ENCODE results near the gene FAM193A. TPM values are rescaled to one million over a fixed set of nuclear protein-coding genes. Genes with fewer than 3 reads are reported as not detected.
"Not testable (repeated sequence)": the region's sequence is repeated elsewhere in the genome, so short reads cannot be mapped to it uniquely, and the experiment has no call there.

The FAM193A gene
- total RNA-seq, 6 experiments from 2014 or later: 20.4 to 22.3 (median 20.8) TPM

DNA sequence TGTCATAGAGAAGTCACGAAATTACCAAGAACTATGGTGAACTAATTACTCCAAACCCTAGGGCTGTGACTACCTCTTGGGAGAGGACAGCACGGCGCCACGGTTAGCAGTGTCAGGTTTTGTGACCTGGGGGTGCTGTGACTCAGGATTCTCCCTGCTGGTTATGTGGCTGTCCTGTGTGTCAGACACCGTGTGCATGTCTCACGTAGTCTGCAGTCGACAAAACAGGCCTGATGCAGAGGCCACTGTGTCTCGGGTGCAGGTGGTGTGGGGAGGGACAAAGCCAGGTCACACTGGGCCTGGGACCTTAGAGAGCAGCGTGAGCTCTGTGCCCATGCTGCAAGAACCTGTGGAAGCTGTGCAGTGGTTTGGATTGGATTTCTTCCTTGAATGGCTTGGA lies 185.6 kb downstream of the FAM193A start:
- no peaks in the 10 kb centered on the region for H3K4me1 Mint-ChIP-seq (ENCODE audit: low read depth)
- DNase-seq: no peak
- no peaks in the 10 kb centered on the region for H3K9me3 Mint-ChIP-seq
- H3K27ac Mint-ChIP-seq: no peak overlapping the region
- no peaks in the 10 kb centered on the region; the same call in none of the 2 replicates for H3K27me3 Mint-ChIP-seq (ENCODE audit: insufficient read depth)
- TF ChIP-seq, protein P1, sequence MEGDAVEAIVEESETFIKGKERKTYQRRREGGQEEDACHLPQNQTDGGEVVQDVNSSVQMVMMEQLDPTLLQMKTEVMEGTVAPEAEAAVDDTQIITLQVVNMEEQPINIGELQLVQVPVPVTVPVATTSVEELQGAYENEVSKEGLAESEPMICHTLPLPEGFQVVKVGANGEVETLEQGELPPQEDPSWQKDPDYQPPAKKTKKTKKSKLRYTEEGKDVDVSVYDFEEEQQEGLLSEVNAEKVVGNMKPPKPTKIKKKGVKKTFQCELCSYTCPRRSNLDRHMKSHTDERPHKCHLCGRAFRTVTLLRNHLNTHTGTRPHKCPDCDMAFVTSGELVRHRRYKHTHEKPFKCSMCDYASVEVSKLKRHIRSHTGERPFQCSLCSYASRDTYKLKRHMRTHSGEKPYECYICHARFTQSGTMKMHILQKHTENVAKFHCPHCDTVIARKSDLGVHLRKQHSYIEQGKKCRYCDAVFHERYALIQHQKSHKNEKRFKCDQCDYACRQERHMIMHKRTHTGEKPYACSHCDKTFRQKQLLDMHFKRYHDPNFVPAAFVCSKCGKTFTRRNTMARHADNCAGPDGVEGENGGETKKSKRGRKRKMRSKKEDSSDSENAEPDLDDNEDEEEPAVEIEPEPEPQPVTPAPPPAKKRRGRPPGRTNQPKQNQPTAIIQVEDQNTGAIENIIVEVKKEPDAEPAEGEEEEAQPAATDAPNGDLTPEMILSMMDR (IDR thresholded peaks at IDR 0.05): no peak
- H3K4me3 Mint-ChIP-seq: no peak overlapping the region
- peaks cover 16% of the 10 kb centered on the region for H3K36me3 Mint-ChIP-seq (ENCODE audit: low read depth)

DNA sequence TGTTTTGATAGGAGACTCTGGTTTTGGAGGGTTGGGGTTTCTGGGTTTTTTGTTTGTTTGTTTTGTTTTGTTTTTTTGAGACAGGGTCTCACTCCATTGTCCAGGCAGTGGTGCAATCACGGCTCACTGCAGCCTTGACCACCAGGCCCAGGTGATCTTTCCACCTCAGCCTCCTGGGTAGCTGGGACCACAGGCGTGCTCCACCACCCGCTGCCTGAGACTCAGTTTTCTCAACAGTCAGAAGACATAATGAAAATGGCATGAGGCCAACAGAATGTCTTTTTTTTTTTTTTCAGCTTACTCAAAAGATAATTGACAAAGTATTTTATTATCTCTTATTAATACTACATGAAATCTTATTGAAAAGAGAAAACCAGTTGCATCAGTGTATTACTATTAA lies 187.3 kb downstream of the FAM193A start:
- Mint-ChIP-seq H3K27me3 (ENCODE audit: insufficient read depth) (no peaks in the 10 kb centered on the region; the same call in none of the 2 replicates), H3K9me3 (no peaks in the 10 kb centered on the region), H3K4me3 (no peak overlapping the region), H3K36me3 (ENCODE audit: low read depth) (peaks cover 11% of the 10 kb centered on the region; the same call in 1 of the 2 replicates), H3K27ac (no peak overlapping the region), H3K4me1 (ENCODE audit: low read depth) (no peaks in the 10 kb centered on the region)
- DNase-seq: no peak
- TF ChIP-seq, protein P1 (IDR thresholded peaks at IDR 0.05): no peak

DNA sequence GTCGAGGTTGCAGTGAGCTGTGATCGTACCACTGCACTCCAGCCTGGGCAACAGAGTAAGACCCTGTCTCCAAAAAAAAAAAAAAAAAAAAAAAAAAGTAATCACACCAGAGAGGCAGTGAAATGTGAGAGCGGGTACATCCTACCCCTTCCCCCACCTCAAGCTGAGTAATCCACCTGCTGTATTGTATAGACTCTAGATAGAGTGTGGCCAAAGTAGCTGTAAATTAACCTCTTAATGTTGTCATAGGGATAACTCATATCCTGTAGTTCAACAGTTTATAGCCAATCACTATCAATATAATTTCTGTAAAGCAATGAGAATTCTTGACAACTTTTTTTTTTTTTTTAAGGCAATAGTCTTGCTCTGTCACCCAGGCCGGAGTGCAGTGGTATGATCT lies 188.9 kb downstream of the FAM193A start:
- no peak for DNase-seq
- H3K27me3 Mint-ChIP-seq (ENCODE audit: insufficient read depth): no peaks in the 10 kb centered on the region; the same call in none of the 2 replicates
- TF ChIP-seq, protein P1 (IDR thresholded peaks at IDR 0.05): no peak
- no peaks in the 10 kb centered on the region for H3K4me1 Mint-ChIP-seq (ENCODE audit: low read depth)
- no peaks in the 10 kb centered on the region for H3K9me3 Mint-ChIP-seq
- H3K36me3 Mint-ChIP-seq (ENCODE audit: low read depth): 0 out of 2 replicates have a peak, but pooled peaks cover 4% of the 10 kb centered on the region
- H3K27ac Mint-ChIP-seq: no peak overlapping the region
- no peak overlapping the region for H3K4me3 Mint-ChIP-seq

DNA sequence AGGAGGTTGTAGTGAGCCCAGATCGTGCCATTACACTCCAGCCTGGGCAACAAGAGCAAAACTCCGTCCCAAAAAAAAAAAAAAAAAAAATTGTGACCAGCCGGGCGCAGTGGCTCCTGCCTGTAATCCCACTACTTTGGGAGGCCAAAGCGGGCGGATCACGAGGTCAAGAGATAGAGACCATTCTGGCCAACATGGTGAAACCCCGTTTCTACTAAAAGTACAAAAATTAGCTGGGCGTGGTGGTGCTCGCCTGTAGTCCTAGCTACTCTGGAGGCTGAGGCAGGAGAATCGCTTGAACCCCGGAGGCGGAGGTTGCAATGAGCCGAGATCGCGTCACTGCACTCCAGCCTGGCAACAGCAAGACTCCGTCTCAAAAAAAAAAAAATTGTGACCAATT lies 190.4 kb downstream of the FAM193A start:
- H3K4me3 Mint-ChIP-seq; H3K9me3 Mint-ChIP-seq; DNase-seq; H3K4me1 Mint-ChIP-seq (ENCODE audit: low read depth); H3K27me3 Mint-ChIP-seq (ENCODE audit: insufficient read depth); H3K27ac Mint-ChIP-seq; H3K36me3 Mint-ChIP-seq (ENCODE audit: low read depth): not testable (repeated sequence)

DNA sequence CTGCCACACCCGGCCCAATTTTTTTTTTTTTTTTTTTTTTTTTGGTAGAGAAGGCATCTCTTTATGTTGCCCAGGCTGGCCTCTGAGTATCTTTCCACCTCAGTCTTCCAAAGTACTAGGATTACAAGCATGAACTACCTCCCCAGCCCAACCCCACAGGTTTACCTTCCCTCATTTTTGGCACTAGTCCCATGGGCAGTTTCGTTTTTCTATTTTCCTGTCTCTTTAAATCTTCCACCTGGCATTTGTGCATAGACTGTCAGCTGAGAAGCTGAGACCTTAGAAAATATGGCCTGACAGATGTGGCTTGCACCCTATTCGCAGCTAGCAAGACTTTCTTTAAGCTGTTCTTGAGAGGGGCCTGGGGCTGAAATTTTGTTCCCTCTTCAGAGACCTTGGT lies 191.8 kb downstream of the FAM193A start:
- no peak overlapping the region for H3K4me3 Mint-ChIP-seq
- peaks cover 11% of the 10 kb centered on the region for H3K36me3 Mint-ChIP-seq (ENCODE audit: low read depth)
- TF ChIP-seq, protein P1 (IDR thresholded peaks at IDR 0.05): no peak
- no peaks in the 10 kb centered on the region for H3K4me1 Mint-ChIP-seq (ENCODE audit: low read depth)
- no peaks in the 10 kb centered on the region; the same call in none of the 2 replicates for H3K27me3 Mint-ChIP-seq (ENCODE audit: insufficient read depth)
- no peak for DNase-seq
- H3K27ac Mint-ChIP-seq: no peak overlapping the region
- no peaks in the 10 kb centered on the region for H3K9me3 Mint-ChIP-seq

DNA sequence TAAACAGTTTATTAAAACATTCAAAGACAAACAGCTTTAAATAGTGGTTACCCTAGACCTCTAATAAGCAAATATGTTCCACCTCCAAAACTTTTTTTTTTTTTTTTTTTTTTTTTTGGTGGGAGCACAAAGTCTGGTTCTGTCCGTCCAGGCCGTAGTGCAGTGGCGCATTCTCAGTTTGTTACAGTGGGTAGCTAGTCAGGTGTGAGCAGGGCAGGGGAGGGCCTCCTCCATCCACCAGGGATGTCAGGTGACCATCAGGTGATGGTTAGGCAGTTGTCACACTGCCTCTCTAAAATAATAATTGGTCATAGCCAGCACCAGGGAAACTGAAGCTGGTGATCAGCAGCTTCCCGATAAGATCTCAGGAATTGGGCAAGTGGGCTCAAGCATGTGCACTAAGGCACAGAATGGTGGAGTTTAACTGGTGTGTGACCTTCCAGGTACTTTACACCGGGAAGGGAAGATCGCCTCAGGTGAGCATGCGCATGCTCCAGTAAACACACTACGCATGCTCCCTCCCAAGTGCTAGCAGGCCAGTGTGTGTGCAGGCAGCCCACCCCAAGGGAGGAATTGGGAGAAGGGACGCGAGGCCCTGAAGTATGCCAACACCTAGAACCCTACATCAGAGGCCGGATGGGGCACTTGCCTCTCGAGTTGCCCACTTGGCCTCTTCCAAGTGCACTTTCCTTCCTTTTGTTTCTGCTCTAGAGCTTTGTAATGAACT lies 192.5 kb downstream of the FAM193A start:
- peaks cover 11% of the 10 kb centered on the region for H3K36me3 Mint-ChIP-seq (ENCODE audit: low read depth)
- no peaks in the 10 kb centered on the region for H3K4me1 Mint-ChIP-seq (ENCODE audit: low read depth)
- no peaks in the 10 kb centered on the region for H3K9me3 Mint-ChIP-seq
- no peaks in the 10 kb centered on the region; the same call in 1 of the 2 replicates for H3K27me3 Mint-ChIP-seq (ENCODE audit: insufficient read depth)
- DNase-seq: no peak
- H3K27ac Mint-ChIP-seq: no peak overlapping the region
- no peak overlapping the region for H3K4me3 Mint-ChIP-seq
- TF ChIP-seq, protein P1 (IDR thresholded peaks at IDR 0.05): no peak
